GM19238 (cell line): ENCODE data around the gene PRR29.

Experiments used
- DNase-seq: peaks from one replicate; pipeline ENCODE4 v3.0.0; 2011; ENCODE audit warnings: low spot score; ENCODE audit not compliant: insufficient read length

PRR29 gene

GRCh38 chr17:63998050-63998720 is at the start of gene PRR29:
Gene PRR29, plus strand, starts transcription at chr17:63998351. Its CDS starts 14 bp downstream, at chr17:63998365.
- peak; percentile 87 for DNase-seq

- DNase-seq = no peak
Measured at GRCh38 chr17:63948521-63948920, 49.6 kb upstream of the PRR29 start.

GRCh38 chr17:63949576-63950250 is 48.4 kb upstream of the PRR29 start:
- no peak for DNase-seq

GRCh38 chr17:63950940-63951907 is 46.9 kb upstream of the PRR29 start:
- no peak for DNase-seq

GRCh38 chr17:63954402-63955063 is 43.6 kb upstream of the PRR29 start:
- peak; percentile 66 for DNase-seq

- DNase-seq = no peak
Measured at GRCh38 chr17:63955232-63955631, 42.9 kb upstream of the PRR29 start.

- DNase-seq = no peak
Measured at GRCh38 chr17:63955791-63956190, 42.4 kb upstream of the PRR29 start.

GRCh38 chr17:63956296-63956920 is 41.7 kb upstream of the PRR29 start:
- DNase-seq = no peak

GRCh38 chr17:63960006-63960405 is 38.1 kb upstream of the PRR29 start:
- DNase-seq = no peak

GRCh38 chr17:63960430-63960829 is 37.7 kb upstream of the PRR29 start:
- no peak for DNase-seq

- DNase-seq = no peak
Measured at GRCh38 chr17:63961355-63962212, 36.6 kb upstream of the PRR29 start.

GRCh38 chr17:63962298-63962744 is 35.8 kb upstream of the PRR29 start:
- DNase-seq = no peak

GRCh38 chr17:63963123-63963522 is 35.0 kb upstream of the PRR29 start:
- DNase-seq = no peak

GRCh38 chr17:63966646-63967264 is 31.4 kb upstream of the PRR29 start:
- peak; percentile 49 for DNase-seq

GRCh38 chr17:63967953-63968352 is 30.2 kb upstream of the PRR29 start:
- DNase-seq = no peak

GRCh38 chr17:63969278-63969677 is 28.9 kb upstream of the PRR29 start:
- no peak for DNase-seq

GRCh38 chr17:63972796-63973195 is 25.4 kb upstream of the PRR29 start, which contains the start of gene SCN4A:
Gene SCN4A, minus strand, starts transcription at chr17:63972918. Its CDS starts 77 bp downstream, at chr17:63972841.
- DNase-seq = no peak

GRCh38 chr17:63973247-63973646 is 24.9 kb upstream of the PRR29 start:
- DNase-seq = no peak

- no peak for DNase-seq
Measured at GRCh38 chr17:63973930-63974593, 24.1 kb upstream of the PRR29 start.
